OCI-M1 (cell line): Measurements from ENCODE around the gene SFI1.
"Not testable (repeated sequence)": the region's sequence is repeated elsewhere in the genome, so short reads cannot be mapped to it uniquely, and the experiment has no call there.

Source experiments
- DNase-seq: peaks from one replicate; lab custom pipeline; 2025; lab: John Stamatoyannopoulos, UW

SFI1 gene

GRCh38 chr22:31491218-31491962, 4.9 kb upstream of the SFI1 start:
- no peak for DNase-seq

- no peak for DNase-seq
Observed at GRCh38 chr22:31492151-31492550, 4.2 kb upstream of the SFI1 start.

GRCh38 chr22:31493355-31493754, 3.0 kb upstream of the SFI1 start:
- DNase-seq = not testable (repeated sequence)

GRCh38 chr22:31495343-31495742, 993 bp upstream of the SFI1 start:
- no peak for DNase-seq

- DNase-seq = no peak
Observed at GRCh38 chr22:31496735-31497146, 405 bp downstream of the SFI1 start.

- DNase-seq = no peak
Observed at GRCh38 chr22:31497148-31497938, 1.0 kb downstream of the SFI1 start.

GRCh38 chr22:31501738-31502137, 5.4 kb downstream of the SFI1 start:
- no peak for DNase-seq

- DNase-seq = no peak
Observed at GRCh38 chr22:31503211-31503964, 7.1 kb downstream of the SFI1 start.

- no peak for DNase-seq
Observed at GRCh38 chr22:31504282-31504681, 7.9 kb downstream of the SFI1 start.

GRCh38 chr22:31507517-31507916, 11.2 kb downstream of the SFI1 start:
- DNase-seq = not testable (repeated sequence)

GRCh38 chr22:31508536-31508935, 12.2 kb downstream of the SFI1 start:
- no peak for DNase-seq

GRCh38 chr22:31509061-31509762, 12.9 kb downstream of the SFI1 start:
- DNase-seq = no peak

- DNase-seq = no peak
Observed at GRCh38 chr22:31520051-31520450, 23.7 kb downstream of the SFI1 start.

- DNase-seq = peak; percentile 14
Observed at GRCh38 chr22:31524132-31524531, 27.8 kb downstream of the SFI1 start.

GRCh38 chr22:31526270-31526669, 29.9 kb downstream of the SFI1 start:
- DNase-seq = no peak

GRCh38 chr22:31530823-31531195, 34.5 kb downstream of the SFI1 start:
- DNase-seq = no peak

- DNase-seq = no peak
Observed at GRCh38 chr22:31532060-31532459, 35.7 kb downstream of the SFI1 start.

GRCh38 chr22:31533374-31533773, 37.0 kb downstream of the SFI1 start:
- no peak for DNase-seq

GRCh38 chr22:31537019-31537535, 40.7 kb downstream of the SFI1 start:
- DNase-seq = no peak

- DNase-seq = no peak
Observed at GRCh38 chr22:31538815-31539214, 42.5 kb downstream of the SFI1 start.

- not testable (repeated sequence) for DNase-seq
Observed at GRCh38 chr22:31540166-31540565, 43.8 kb downstream of the SFI1 start.

- DNase-seq = no peak
Observed at GRCh38 chr22:31540966-31541365, 44.6 kb downstream of the SFI1 start.
